Globus pallidus (tissue), 1 donor: Measurements from ENCODE around the gene CTCF.
A peak's percentile ranks its signal among the peaks of the same experiment; 100 is the strongest.

ENCODE experiments used
- DNase-seq: peaks from one replicate; pipeline ENCODE4 v3.0.0-alpha.2; 2015; ENCODE audit warnings: low spot score

The CTCF gene

GRCh38 chr16:67652578-67653127 lies 90.3 kb downstream of the CTCF start:
- DNase-seq: no peak

- DNase-seq: no peak
Observed at GRCh38 chr16:67653128-67653788, 90.9 kb downstream of the CTCF start.

- DNase-seq: no peak
Observed at GRCh38 chr16:67653789-67654402, 91.6 kb downstream of the CTCF start.

GRCh38 chr16:67654403-67654911 lies 92.1 kb downstream of the CTCF start:
- DNase-seq: no peak

- no peak for DNase-seq
Observed at GRCh38 chr16:67655363-67655762, 93.0 kb downstream of the CTCF start.

- no peak for DNase-seq
Observed at GRCh38 chr16:67656344-67657016, 94.2 kb downstream of the CTCF start.

GRCh38 chr16:67657017-67657608 lies 94.8 kb downstream of the CTCF start:
- DNase-seq: no peak

- DNase-seq: no peak
Observed at GRCh38 chr16:67657751-67658518, 95.6 kb downstream of the CTCF start.

GRCh38 chr16:67658849-67659674 lies 96.7 kb downstream of the CTCF start:
- no peak for DNase-seq

GRCh38 chr16:67659675-67660563 lies 97.6 kb downstream of the CTCF start, which contains the start of gene ACD:
ACD (minus strand) TSS chr16:67660260; CDS start chr16:67660220, 40 bp downstream.
- peak; percentile 93 for DNase-seq

- peak; percentile 97 for DNase-seq
Observed at GRCh38 chr16:67660564-67661028, 98.3 kb downstream of the CTCF start, which contains the start of gene PARD6A. PARD6A (plus strand) TSS chr16:67660960; CDS start chr16:67661039, 79 bp downstream.

GRCh38 chr16:67661101-67661761 lies 98.9 kb downstream of the CTCF start:
- no peak for DNase-seq

GRCh38 chr16:67661886-67662652 lies 99.7 kb downstream of the CTCF start:
- DNase-seq: no peak

- DNase-seq: no peak
Observed at GRCh38 chr16:67662653-67663010, 100.3 kb downstream of the CTCF start.

GRCh38 chr16:67663151-67663876 lies 101.0 kb downstream of the CTCF start:
- no peak for DNase-seq

- DNase-seq: no peak
Observed at GRCh38 chr16:67663877-67664222, 101.5 kb downstream of the CTCF start.

- DNase-seq: no peak
Observed at GRCh38 chr16:67664258-67664657, 101.9 kb downstream of the CTCF start.
